ENCODE results near the gene GJC1. TPM values are rescaled to one million over a fixed set of nuclear protein-coding genes. Genes with fewer than 3 reads are reported as not detected.

Gene GJC1
- total RNA-seq, 8 experiments from 2014 or later, result 1.4 to 43.0 (median 9.0) TPM

- ATAC-seq (replicated peaks in 6 of 8), result no peak
- 61 to 100% (median 84%) methylated on average over 1 to 9 of the region's 12 CpGs for WGBS, 10 experiments
- in situ Hi-C loops (cut with MboI; ENCODE audit: low pct_unique_long_range_greater_than_20kb in 2 of 9, low sequenced_read_pairs in 9 of 9, unreplicated experiment in 9 of 9), result loop anchor here in 4 of 9 experiments (10.0 to 25.0 kb wide), 2 partner anchors 88 to 101 kb away; partner anchors contain the start of gene ADAM11 (in 1 of the 4)
- H3K4me3 ChIP-seq, result no peak overlapping the region
- H3K4me1 ChIP-seq (replicated peaks in 1 of 2), result no peaks in the 10 kb centered on the region
- H3K27ac ChIP-seq, result no peak overlapping the region
Measured at GRCh38 chr17:44863061-44863918, 33.2 kb upstream of the GJC1 start.

DNA sequence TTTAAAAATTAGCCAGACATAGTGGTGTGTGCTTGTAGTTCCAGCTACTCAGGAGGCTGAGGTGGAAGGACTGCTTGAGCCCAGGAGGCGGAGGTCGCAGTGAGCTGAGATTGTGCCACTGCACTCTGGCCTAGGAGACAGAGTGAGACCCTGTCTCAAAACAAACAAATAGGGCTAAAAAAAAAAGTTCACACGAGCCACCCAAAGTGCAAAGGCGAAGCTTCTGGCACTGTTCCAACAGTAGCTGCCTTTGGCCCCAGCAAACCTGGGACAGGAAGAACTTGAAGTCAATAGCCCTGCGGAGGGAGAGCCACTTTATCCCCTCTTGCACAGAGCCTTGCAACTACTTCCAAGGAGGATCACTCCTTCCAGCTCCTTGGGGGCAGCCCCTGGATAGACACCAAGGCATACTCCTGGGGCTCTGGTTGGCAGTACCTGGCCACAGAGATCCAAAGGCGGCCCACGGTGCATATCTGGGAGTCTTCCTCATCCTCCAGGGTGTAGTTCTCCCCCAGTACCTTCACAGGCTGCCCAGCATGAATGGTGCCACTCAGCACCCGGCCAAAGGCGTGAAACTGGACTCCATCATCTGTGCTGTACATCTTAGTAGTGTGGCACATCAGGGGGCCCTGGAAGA, 32.3 kb upstream of the GJC1 start:
- in situ Hi-C loops (cut with MboI; ENCODE audit: low pct_unique_long_range_greater_than_20kb in 2 of 9, low sequenced_read_pairs in 9 of 9, unreplicated experiment in 9 of 9), result loop anchor here in 4 of 9 experiments (10.0 to 25.0 kb wide), 2 partner anchors 88 to 100 kb away; partner anchors contain the start of gene ADAM11 (in 1 of the 4)
- H3K4me1 ChIP-seq (replicated peaks in 1 of 2), result no peaks in the 10 kb centered on the region
- no peak overlapping the region for H3K27ac ChIP-seq
- no peak overlapping the region for H3K4me3 ChIP-seq
- no peak for ATAC-seq (replicated peaks in 6 of 8)
- WGBS, 10 experiments, result 83 to 100% (median 92%) methylated on average over 1 to 4 of the region's 9 CpGs; no CpG with 5 or more reads in 2 of the 10 experiments

DNA sequence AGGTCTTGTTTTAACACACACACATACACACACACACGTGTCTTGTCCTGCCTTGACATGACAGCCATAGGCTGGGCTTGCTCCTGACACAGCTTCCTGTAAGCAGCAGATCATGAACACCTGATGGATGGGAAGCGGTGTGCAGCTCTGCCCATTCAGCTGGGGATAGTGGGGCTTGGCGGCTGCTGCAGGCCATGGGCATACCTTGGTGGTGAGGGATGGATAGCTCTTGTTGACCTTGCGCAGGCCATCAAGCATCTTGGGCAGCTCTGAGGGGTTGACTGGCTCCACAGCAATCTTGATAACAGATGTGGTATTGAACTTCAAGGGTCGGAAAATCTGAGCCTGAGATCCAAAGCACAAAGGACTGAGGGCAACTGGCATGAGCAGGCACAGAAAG, 29.6 kb upstream of the GJC1 start:
- 83 to 100% (median 100%) methylated on average over 1 of the region's 5 CpGs; no CpG with 5 or more reads in 4 of the 10 experiments for WGBS, 10 experiments
- no peak overlapping the region for H3K27ac ChIP-seq
- no peaks in the 10 kb centered on the region for H3K4me1 ChIP-seq (replicated peaks in 1 of 2)
- no peak for ATAC-seq (replicated peaks in 6 of 8)
- in situ Hi-C loops (cut with MboI; ENCODE audit: low pct_unique_long_range_greater_than_20kb in 2 of 9, low sequenced_read_pairs in 9 of 9, unreplicated experiment in 9 of 9), result loop anchor here in 4 of 9 experiments (10.0 to 25.0 kb wide), 2 partner anchors 85 to 97 kb away; partner anchors contain the start of gene ADAM11 (in 1 of the 4)
- no peak overlapping the region for H3K4me3 ChIP-seq

DNA sequence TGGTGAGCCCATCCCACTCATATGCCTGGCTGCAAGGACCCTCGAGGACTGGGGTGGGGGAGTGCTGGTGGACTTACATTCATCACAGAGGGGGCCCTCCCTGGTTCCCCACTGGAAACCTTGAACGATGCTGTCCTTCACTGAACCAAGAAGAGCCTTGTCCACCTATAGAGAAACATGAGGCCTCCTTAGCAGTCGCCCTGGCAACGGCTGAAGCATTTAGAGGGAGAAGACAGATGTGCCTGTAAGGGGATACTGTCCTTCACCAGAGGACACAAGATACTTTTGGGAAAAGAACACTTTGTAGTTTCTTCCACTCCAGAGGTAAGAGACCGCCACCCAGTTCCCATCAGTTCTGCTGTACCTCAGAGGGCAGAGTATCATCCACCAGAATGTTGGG, 24.1 kb upstream of the GJC1 start:
- no peak for ATAC-seq (replicated peaks in 6 of 8)
- in situ Hi-C loops (cut with MboI; ENCODE audit: low pct_unique_long_range_greater_than_20kb in 2 of 9, low sequenced_read_pairs in 9 of 9, unreplicated experiment in 9 of 9), result loop anchor here in 1 of 9 experiments (25.0 kb wide), 1 partner anchor 92 kb away; the partner anchor contains the start of gene ADAM11
- no peak overlapping the region for H3K27ac ChIP-seq
- H3K4me1 ChIP-seq (replicated peaks in 1 of 2), result no peaks in the 10 kb centered on the region
- 97 to 100% (median 100%) methylated on average over 1 to 3 of the region's 5 CpGs; no CpG with 5 or more reads in 6 of the 10 experiments for WGBS, 10 experiments
- H3K4me3 ChIP-seq, result no peak overlapping the region

DNA sequence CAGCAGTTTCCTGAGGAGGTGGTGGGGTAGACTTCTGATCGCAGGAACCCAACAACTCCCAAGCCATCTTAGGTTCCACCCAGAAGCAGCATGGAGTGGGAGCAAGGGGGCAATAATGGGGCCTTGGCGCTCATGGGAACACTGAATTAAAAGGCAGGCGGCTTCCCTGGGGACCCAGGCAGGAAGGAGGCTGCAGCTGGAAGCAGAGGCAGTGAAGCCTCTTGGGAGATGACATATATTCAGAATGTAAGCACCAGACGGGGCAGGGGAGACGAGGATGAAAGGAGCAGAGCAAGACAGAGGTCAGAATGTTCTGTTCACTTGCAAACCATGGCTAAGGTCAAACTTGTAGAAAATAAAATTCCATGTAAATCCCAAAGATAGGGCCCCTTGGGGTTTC, 20.5 kb upstream of the GJC1 start:
- no peak overlapping the region for H3K4me3 ChIP-seq
- no peak for ATAC-seq (replicated peaks in 6 of 8)
- no peak overlapping the region for H3K27ac ChIP-seq
- in situ Hi-C loops (cut with MboI; ENCODE audit: low pct_unique_long_range_greater_than_20kb in 2 of 9, low sequenced_read_pairs in 9 of 9, unreplicated experiment in 9 of 9), result loop anchor here in 1 of 9 experiments (25.0 kb wide), 1 partner anchor 88 kb away; the partner anchor contains the start of gene ADAM11
- 86 to 100% (median 96%) methylated on average over 1 to 5 of the region's 5 CpGs; no CpG with 5 or more reads in 4 of the 10 experiments for WGBS, 10 experiments
- no peaks in the 10 kb centered on the region for H3K4me1 ChIP-seq (replicated peaks in 1 of 2)

GRCh38 chr17:44850025-44850424, 19.9 kb upstream of the GJC1 start:
- ATAC-seq (replicated peaks in 6 of 8), result no peak
- Histone ChIP-seq H3K27ac (no peak overlapping the region), H3K4me1 (replicated peaks in 1 of 2) (no peaks in the 10 kb centered on the region), H3K4me3 (no peak overlapping the region)
- in situ Hi-C loops (cut with MboI; ENCODE audit: low pct_unique_long_range_greater_than_20kb in 2 of 9, low sequenced_read_pairs in 9 of 9, unreplicated experiment in 9 of 9), result loop anchor here in 1 of 9 experiments (25.0 kb wide), 1 partner anchor 88 kb away; the partner anchor contains the start of gene ADAM11
- 83 to 100% (median 97%) methylated on average over 1 to 6 of the region's 7 CpGs; no CpG with 5 or more reads in 2 of the 10 experiments for WGBS, 10 experiments

GRCh38 chr17:44848961-44849489, 18.9 kb upstream of the GJC1 start:
- in situ Hi-C loops (cut with MboI; ENCODE audit: low pct_unique_long_range_greater_than_20kb in 2 of 9, low sequenced_read_pairs in 9 of 9, unreplicated experiment in 9 of 9), result no loop called here

GRCh38 chr17:44848257-44848795, 18.2 kb upstream of the GJC1 start:
- no peak for ATAC-seq (replicated peaks in 6 of 8)
- Histone ChIP-seq H3K27ac (no peak overlapping the region), H3K4me1 (replicated peaks in 1 of 2) (peaks cover 0 to 10% of the 10 kb centered on the region in 2 donors), H3K4me3 (no peak overlapping the region)
- 60 to 100% (median 83%) methylated on average over 1 to 4 of the region's 6 CpGs; no CpG with 5 or more reads in 5 of the 10 experiments for WGBS, 10 experiments
- in situ Hi-C loops (cut with MboI; ENCODE audit: low pct_unique_long_range_greater_than_20kb in 2 of 9, low sequenced_read_pairs in 9 of 9, unreplicated experiment in 9 of 9), result no loop called here

More at GRCh38 chr17:44848961-44849489, 18.9 kb upstream of the GJC1 start:
- peaks cover 0 to 8% of the 10 kb centered on the region in 2 donors for H3K4me1 ChIP-seq (replicated peaks in 1 of 2)
- H3K27ac ChIP-seq, result no peak overlapping the region
- ATAC-seq (replicated peaks in 6 of 8), result no peak
- no peak overlapping the region for H3K4me3 ChIP-seq
- 75 to 100% (median 92%) methylated on average over 1 to 4 of the region's 12 CpGs; no CpG with 5 or more reads in 4 of the 10 experiments for WGBS, 10 experiments

GRCh38 chr17:44847586-44847985, 17.5 kb upstream of the GJC1 start, which contains the start of gene HIGD1B:
Gene HIGD1B, plus strand, starts transcription at chr17:44847883. Its CDS starts 270 bp downstream, at chr17:44848153.
- H3K4me1 ChIP-seq (replicated peaks in 1 of 2), result peaks cover 4 to 15% of the 10 kb centered on the region in 2 donors
- H3K4me3 ChIP-seq, result no peak within 1 kb of the TSS
- WGBS, 10 experiments, result 67 to 100% (median 80%) methylated on average over 1 to 2 of the region's 2 CpGs; no CpG with 5 or more reads in 5 of the 10 experiments
- ATAC-seq (replicated peaks in 6 of 8), result peak in 1 of 8 experiments; percentile 44
- in situ Hi-C loops (cut with MboI; ENCODE audit: low pct_unique_long_range_greater_than_20kb in 2 of 9, low sequenced_read_pairs in 9 of 9, unreplicated experiment in 9 of 9), result no loop called here
- no peak within 1 kb of the TSS for H3K27ac ChIP-seq

DNA sequence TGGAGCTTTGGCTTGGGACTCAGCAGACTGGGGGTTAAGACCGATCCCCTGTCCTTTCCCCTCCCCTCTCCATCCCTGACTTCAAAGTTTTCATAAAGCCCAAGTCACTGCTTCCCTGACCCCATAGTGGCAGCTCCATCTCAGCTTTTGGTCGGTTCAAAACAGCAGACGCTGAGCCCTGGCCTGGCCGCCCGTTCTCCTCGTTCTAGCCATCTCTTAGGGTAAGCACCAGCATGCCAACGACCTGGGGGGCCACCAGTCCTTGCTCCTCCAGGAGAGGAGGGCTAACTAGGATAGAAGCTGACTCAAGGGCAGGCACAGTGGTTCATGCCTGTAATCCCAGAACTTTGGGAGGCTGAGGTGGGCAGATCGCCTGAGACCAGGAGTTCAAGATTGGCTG, 16.1 kb upstream of the GJC1 start:
- 50 to 96% (median 80%) methylated on average over 1 to 7 of the region's 8 CpGs; no CpG with 5 or more reads in 3 of the 10 experiments for WGBS, 10 experiments
- no peak for ATAC-seq (replicated peaks in 6 of 8)
- no peak overlapping the region for H3K4me3 ChIP-seq
- H3K4me1 ChIP-seq (replicated peaks in 1 of 2), result peaks cover 6 to 17% of the 10 kb centered on the region in 2 donors
- H3K27ac ChIP-seq, result no peak overlapping the region
- in situ Hi-C loops (cut with MboI; ENCODE audit: low pct_unique_long_range_greater_than_20kb in 2 of 9, low sequenced_read_pairs in 9 of 9, unreplicated experiment in 9 of 9), result no loop called here

GRCh38 chr17:44844390-44844830, 14.3 kb upstream of the GJC1 start:
- peaks cover 6 to 17% of the 10 kb centered on the region in 2 donors for H3K4me1 ChIP-seq (replicated peaks in 1 of 2)
- H3K27ac ChIP-seq, result peak overlapping the region in 1 of 2 donors; percentile 3

GRCh38 chr17:44842748-44843147, 12.7 kb upstream of the GJC1 start:
- Histone ChIP-seq H3K4me3 (no peak overlapping the region), H3K4me1 (replicated peaks in 1 of 2) (peaks cover 6 to 17% of the 10 kb centered on the region in 2 donors), H3K27ac (no peak overlapping the region)
- in situ Hi-C loops (cut with MboI; ENCODE audit: low pct_unique_long_range_greater_than_20kb in 2 of 9, low sequenced_read_pairs in 9 of 9, unreplicated experiment in 9 of 9), result no loop called here
- ATAC-seq (replicated peaks in 6 of 8), result peak in 6 of 8 experiments; percentile 45 to 75 (median 69)
- WGBS, 10 experiments, result 0 to 57% (median 49%) methylated on average over 1 to 4 of the region's 5 CpGs; no CpG with 5 or more reads in 5 of the 10 experiments

More at GRCh38 chr17:44844390-44844830, 14.3 kb upstream of the GJC1 start:
- in situ Hi-C loops (cut with MboI; ENCODE audit: low pct_unique_long_range_greater_than_20kb in 2 of 9, low sequenced_read_pairs in 9 of 9, unreplicated experiment in 9 of 9), result no loop called here
- 17 to 100% (median 60%) methylated on average over 1 of the region's 1 CpG; no CpG with 5 or more reads in 5 of the 10 experiments for WGBS, 10 experiments
- ATAC-seq (replicated peaks in 6 of 8), result peak in 5 of 8 experiments; percentile 59 to 89 (median 85)
- no peak overlapping the region for H3K4me3 ChIP-seq
